Measurements from ENCODE around the gene PLA2R1.

PLA2R1 gene

GRCh38 chr2:160062292-160063005 lies at the start of gene PLA2R1:
Gene PLA2R1, minus strand, starts transcription at chr2:160062615. Its CDS starts 212 bp downstream, at chr2:160062403.
- DNase-seq (ENCODE audit: low read depth) = no peak

GRCh38 chr2:160110674-160111239 lies 48.3 kb upstream of the PLA2R1 start:
- DNase-seq (ENCODE audit: low read depth) = no peak

GRCh38 chr2:160109939-160110673 lies 47.7 kb upstream of the PLA2R1 start:
- DNase-seq (ENCODE audit: low read depth) = no peak

GRCh38 chr2:160109243-160109642 lies 46.8 kb upstream of the PLA2R1 start:
- no peak for DNase-seq (ENCODE audit: low read depth)

- DNase-seq (ENCODE audit: low read depth) = no peak
These were observed 46.2 kb upstream of the PLA2R1 start for GRCh38 chr2:160108646-160109045.

GRCh38 chr2:160105366-160105765 lies 43.0 kb upstream of the PLA2R1 start:
- DNase-seq (ENCODE audit: low read depth) = no peak

- no peak for DNase-seq (ENCODE audit: low read depth)
These were observed 41.7 kb upstream of the PLA2R1 start for GRCh38 chr2:160104115-160104514.

GRCh38 chr2:160097326-160097725 lies 34.9 kb upstream of the PLA2R1 start:
- no peak for DNase-seq (ENCODE audit: low read depth)

- DNase-seq (ENCODE audit: low read depth) = no peak
These were observed 34.0 kb upstream of the PLA2R1 start for GRCh38 chr2:160096409-160096808.

GRCh38 chr2:160092445-160092844 lies 30.0 kb upstream of the PLA2R1 start:
- no peak for DNase-seq (ENCODE audit: low read depth)

GRCh38 chr2:160091381-160091780 lies 29.0 kb upstream of the PLA2R1 start:
- DNase-seq (ENCODE audit: low read depth) = no peak

- DNase-seq (ENCODE audit: low read depth) = no peak
These were observed 25.7 kb upstream of the PLA2R1 start for GRCh38 chr2:160087854-160088745.

GRCh38 chr2:160085662-160086061 lies 23.2 kb upstream of the PLA2R1 start:
- DNase-seq (ENCODE audit: low read depth) = no peak

GRCh38 chr2:160077912-160078810 lies 15.7 kb upstream of the PLA2R1 start:
- no peak for DNase-seq (ENCODE audit: low read depth)

GRCh38 chr2:160076914-160077313 lies 14.5 kb upstream of the PLA2R1 start:
- no peak for DNase-seq (ENCODE audit: low read depth)

- no peak for DNase-seq (ENCODE audit: low read depth)
These were observed 13.8 kb upstream of the PLA2R1 start for GRCh38 chr2:160076241-160076640.

- DNase-seq (ENCODE audit: low read depth) = no peak
These were observed 12.8 kb upstream of the PLA2R1 start for GRCh38 chr2:160075171-160075570.

- DNase-seq (ENCODE audit: low read depth) = no peak
These were observed 11.0 kb upstream of the PLA2R1 start for GRCh38 chr2:160073284-160073888.

GRCh38 chr2:160068906-160069305 lies 6.5 kb upstream of the PLA2R1 start:
- no peak for DNase-seq (ENCODE audit: low read depth)

GRCh38 chr2:160064916-160065315 lies 2.5 kb upstream of the PLA2R1 start:
- no peak for DNase-seq (ENCODE audit: low read depth)
